Heart left ventricle (tissue), 13 donors: ENCODE data around the gene RUFY3.

Experiments
- POLR2A ChIP-seq, 2 donors: fragments of 450-650 bp; IDR thresholded peaks; one replicate each; pipeline ENCODE4 v1.6.1; 2017; ENCODE audit warnings: antibody characterized with exemption in 2 of 2, mild to moderate bottlenecking in 2 of 2, moderate library complexity in 2 of 2
- TF ChIP-seq, protein P1 (sequence below), 12 donors: fragments of 200-600 bp; sonication (generic) in 4 of 12; IDR thresholded peaks; one replicate each; pipeline versions ENCODE4 v1.5.0 to v1.8.0; 2018 to 2022; ENCODE audit warnings: antibody characterized with exemption in 12 of 12, mild to moderate bottlenecking in 5 of 12
- donor health status: ischemic (EF 13 %, LVEDD 7.1; RV severe dilation, severe dysfunction).
- donor health status: DM: no; HTN: yes; CAD: no.
- donor health status: DM: no; HTN: no; CAD: no.
- donor health status: ischemic (EF 25% LVEDD 6.9; RV normal size, moderate dysfunction).
- donor health status: ischemic (EF 25% LVEDD 5.7; RV mildly dilated, moderate dysfunction).
- donor health status: ischemic (EF 35%, LVEDD 5.7; RV mildly dilated, moderate dysfunction).
- donor health status: nonischemic (EF 11% LVEDD 7.7; RV severe dilation, severe dysfunction).
- donor health status: DM: yes; HTN: yes; CAD: no.
- donor health status: PGD.
- donor health status: ischemic (EF 29% LVEDD 5.4; RV normal size, mild dysfunction).
- donor health status: nonischemic (EF 23%, LVEDD 6.1; RV moderate dilation, normal function).

DNA sequence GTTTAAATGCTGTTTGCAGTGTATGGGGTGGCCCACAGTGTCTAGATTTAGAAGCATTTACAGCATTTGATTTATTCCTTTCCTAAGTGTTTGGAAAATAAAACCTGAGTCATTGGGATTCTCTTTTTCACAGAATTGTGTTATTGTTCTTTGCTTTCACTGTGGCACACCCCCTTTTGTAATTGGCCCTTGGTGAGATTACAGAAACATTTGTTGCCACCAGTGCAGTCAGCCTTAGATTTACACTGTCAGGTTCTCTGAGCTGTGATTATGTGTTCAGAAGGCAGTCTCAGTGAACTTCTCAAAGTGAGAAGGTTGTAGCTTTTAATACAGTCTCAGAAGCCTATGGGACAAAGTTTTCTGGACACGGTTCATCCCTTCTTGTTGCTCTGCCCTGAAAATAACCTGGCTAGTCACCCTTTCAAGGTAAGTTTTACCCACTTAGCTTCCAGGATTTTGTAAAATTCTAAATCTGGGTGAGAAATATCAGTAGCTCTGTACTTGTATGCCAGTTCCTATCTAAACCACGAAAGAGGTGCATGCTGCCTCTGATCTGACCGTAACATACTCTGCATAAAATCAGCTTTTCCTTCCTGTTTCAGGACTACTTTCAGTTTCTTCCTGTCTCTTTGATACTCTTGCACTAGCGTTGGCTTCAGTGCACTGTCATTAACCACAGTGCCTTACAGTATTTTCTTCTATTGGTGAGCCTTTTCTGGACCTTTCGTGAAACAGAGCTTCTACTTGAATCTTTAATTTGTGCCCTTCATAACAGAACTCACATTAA, 12.6 kb downstream of the RUFY3 start:
- TF ChIP-seq POLR2A (IDR thresholded peaks at IDR 0.05), result no peak
- TF ChIP-seq, protein P1, sequence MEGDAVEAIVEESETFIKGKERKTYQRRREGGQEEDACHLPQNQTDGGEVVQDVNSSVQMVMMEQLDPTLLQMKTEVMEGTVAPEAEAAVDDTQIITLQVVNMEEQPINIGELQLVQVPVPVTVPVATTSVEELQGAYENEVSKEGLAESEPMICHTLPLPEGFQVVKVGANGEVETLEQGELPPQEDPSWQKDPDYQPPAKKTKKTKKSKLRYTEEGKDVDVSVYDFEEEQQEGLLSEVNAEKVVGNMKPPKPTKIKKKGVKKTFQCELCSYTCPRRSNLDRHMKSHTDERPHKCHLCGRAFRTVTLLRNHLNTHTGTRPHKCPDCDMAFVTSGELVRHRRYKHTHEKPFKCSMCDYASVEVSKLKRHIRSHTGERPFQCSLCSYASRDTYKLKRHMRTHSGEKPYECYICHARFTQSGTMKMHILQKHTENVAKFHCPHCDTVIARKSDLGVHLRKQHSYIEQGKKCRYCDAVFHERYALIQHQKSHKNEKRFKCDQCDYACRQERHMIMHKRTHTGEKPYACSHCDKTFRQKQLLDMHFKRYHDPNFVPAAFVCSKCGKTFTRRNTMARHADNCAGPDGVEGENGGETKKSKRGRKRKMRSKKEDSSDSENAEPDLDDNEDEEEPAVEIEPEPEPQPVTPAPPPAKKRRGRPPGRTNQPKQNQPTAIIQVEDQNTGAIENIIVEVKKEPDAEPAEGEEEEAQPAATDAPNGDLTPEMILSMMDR (IDR thresholded peaks at IDR 0.05), result no peak
